ENCODE measurements around the gene CLDND2. TPM values are rescaled to one million over a fixed set of nuclear protein-coding genes. Genes with fewer than 3 reads are reported as not detected.

CLDND2 gene
- total and polyA plus RNA-seq, 10 donors, result 0.36 to 4.9 (median 2.5) TPM; not detected in 2

DNA sequence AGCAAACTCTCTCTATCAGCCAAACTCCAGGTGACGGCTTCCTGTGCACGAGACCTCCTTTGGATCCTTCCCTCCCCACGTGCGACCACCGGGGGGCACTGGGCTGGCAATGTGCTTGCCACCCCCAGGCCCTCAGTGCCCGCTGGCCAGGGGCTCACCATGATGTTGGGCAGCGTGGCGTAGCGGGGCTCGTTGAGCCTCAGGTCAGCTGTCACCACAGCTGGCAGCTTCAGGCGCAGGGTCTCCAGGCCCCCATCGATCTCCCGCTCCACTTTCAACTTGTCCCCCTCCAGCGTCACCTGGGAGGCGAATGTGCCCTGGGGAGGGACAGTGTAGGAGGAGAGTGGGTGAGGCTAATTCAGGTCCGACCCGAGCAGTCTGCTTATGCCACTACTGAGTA, 22.1 kb downstream of the CLDND2 start:
- peaks cover 0 to 75% (median 38%) of the 10 kb centered on the region in 6 donors for H3K36me3 ChIP-seq
- DNase-seq, result no peak
- no peaks in the 10 kb centered on the region for H3K9me3 ChIP-seq
- intact Hi-C loops (cut with DNase I; ENCODE audit: low total_unique reads), result loop anchor here (10.0 kb wide), 1 partner anchor 48 kb away; the partner anchor contains the start of gene C19orf84
- TF ChIP-seq, protein P1, sequence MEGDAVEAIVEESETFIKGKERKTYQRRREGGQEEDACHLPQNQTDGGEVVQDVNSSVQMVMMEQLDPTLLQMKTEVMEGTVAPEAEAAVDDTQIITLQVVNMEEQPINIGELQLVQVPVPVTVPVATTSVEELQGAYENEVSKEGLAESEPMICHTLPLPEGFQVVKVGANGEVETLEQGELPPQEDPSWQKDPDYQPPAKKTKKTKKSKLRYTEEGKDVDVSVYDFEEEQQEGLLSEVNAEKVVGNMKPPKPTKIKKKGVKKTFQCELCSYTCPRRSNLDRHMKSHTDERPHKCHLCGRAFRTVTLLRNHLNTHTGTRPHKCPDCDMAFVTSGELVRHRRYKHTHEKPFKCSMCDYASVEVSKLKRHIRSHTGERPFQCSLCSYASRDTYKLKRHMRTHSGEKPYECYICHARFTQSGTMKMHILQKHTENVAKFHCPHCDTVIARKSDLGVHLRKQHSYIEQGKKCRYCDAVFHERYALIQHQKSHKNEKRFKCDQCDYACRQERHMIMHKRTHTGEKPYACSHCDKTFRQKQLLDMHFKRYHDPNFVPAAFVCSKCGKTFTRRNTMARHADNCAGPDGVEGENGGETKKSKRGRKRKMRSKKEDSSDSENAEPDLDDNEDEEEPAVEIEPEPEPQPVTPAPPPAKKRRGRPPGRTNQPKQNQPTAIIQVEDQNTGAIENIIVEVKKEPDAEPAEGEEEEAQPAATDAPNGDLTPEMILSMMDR (IDR thresholded peaks at IDR 0.05 in 8 of 11, conservative IDR thresholded peaks at IDR 0.05 in 3 of 11), result no peak
- TF ChIP-seq POLR2AphosphoS5 (IDR thresholded peaks at IDR 0.05), result peak in 1 of 3 donors; percentile 37
- H3K4me3 ChIP-seq, result no peak overlapping the region
- WGBS, 5 donors, result 89 to 93% (median 93%) methylated on average over 14 to 17 of the region's 17 CpGs
- no peak overlapping the region for H3K27ac ChIP-seq
- H3K4me1 ChIP-seq, result peaks cover 0 to 34% (median 8%) of the 10 kb centered on the region in 6 donors
- H3K27me3 ChIP-seq (replicated peaks in 1 of 7), result no peaks in the 10 kb centered on the region

DNA sequence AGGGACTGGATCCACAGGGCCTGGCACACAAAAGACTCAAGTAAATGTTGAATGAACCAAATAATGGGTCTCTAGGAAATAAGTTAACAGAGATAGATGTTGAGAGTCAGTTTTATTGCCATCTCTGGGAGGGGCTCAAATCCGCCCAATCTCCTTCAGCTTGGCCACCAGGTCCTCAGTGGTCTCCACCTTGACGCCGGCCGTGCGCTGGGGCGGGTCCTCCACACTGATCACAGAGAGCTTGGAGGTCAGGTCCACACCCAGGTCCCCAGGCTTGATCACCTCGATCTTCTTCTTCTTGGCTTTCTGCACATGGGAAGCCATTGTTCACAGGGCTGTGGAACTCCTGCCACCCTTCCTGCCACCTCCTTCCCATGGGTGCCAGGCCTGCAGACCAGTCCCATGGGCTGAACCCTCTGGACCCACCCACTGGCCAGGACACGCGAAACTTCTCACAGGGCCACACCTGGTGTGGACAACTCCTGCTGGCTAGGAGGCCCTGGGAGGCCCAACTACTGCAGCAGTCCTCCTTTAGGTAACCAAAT, 23.7 kb downstream of the CLDND2 start:
- DNase-seq, result no peak
- Histone ChIP-seq H3K4me3 (no peak overlapping the region), H3K36me3 (peaks cover 0 to 59% (median 22%) of the 10 kb centered on the region in 6 donors), H3K9me3 (no peaks in the 10 kb centered on the region), H3K4me1 (peaks cover 0 to 43% (median 13%) of the 10 kb centered on the region in 6 donors), H3K27me3 (replicated peaks in 1 of 7) (peaks cover 0 to 10% (median 0%) of the 10 kb centered on the region in 7 donors), H3K27ac (peak overlapping the region in 6 of 8 donors; percentile 32 to 73 (median 60))
- WGBS, 5 donors, result 93 to 98% (median 96%) methylated on average over 9 of the region's 9 CpGs
- no peak for TF ChIP-seq POLR2A (IDR thresholded peaks at IDR 0.05)
- TF ChIP-seq POLR2AphosphoS5 (IDR thresholded peaks at IDR 0.05), result no peak
- TF ChIP-seq, protein P1 (IDR thresholded peaks at IDR 0.05 in 8 of 11, conservative IDR thresholded peaks at IDR 0.05 in 3 of 11), result no peak
- intact Hi-C loops (cut with DNase I; ENCODE audit: low total_unique reads), result loop anchor here (10.0 kb wide), 1 partner anchor 50 kb away; the partner anchor contains the start of gene C19orf84

DNA sequence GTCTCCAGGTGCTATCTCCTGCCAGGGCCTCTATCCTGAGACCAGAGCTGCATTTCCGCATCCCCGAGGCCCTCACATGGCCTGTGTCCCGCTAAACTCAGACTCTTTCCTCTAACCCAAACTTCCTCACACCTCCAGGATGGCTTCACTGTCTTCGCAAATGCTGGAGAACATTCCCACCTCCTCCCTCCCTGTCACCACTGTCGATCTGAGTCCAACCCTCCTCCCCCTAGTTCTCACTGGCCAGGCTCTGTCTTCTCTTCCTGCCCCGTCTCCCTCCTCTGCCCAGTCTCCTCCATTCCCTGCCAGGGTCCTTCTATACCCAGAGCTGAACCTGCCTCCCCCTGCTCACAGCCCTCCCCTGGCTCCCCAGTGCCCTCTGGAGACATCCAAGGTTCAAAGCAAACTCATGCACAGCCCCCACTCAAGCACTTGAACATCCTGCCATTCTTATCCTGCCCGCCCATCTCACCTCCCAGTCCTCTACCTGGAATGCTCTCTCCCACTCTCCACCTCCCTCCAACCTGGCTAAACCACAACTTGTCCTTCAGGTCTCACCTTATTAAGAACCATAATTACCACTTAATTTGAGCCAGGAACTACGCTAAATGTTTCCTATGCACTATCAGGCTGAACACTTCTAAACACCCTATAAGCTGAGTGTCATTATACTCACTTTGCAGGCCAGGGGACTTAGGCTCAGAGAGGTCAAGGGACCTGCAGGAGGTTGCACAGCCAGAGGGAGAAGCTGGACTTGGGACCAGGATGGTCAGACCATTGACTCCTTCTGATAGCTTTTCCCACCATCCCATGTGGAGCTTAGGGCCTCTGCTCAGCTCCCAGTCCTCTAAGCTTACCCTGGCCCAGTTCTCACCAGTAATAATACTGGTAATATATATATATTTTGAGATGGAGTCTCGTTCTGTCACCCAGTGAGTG, 25.9 kb downstream of the CLDND2 start:
- WGBS, 5 donors, result 52 to 62% (median 60%) methylated on average over 9 of the region's 9 CpGs
- Histone ChIP-seq H3K27ac (peak overlapping the region in 2 of 8 donors; percentile 7 to 33), H3K4me1 (peaks cover 9 to 63% (median 30%) of the 10 kb centered on the region in 6 donors), H3K27me3 (replicated peaks in 1 of 7) (peaks cover 0 to 12% (median 0%) of the 10 kb centered on the region in 7 donors), H3K36me3 (peaks cover 0 to 37% (median 18%) of the 10 kb centered on the region in 6 donors), H3K9me3 (no peaks in the 10 kb centered on the region), H3K4me3 (no peak overlapping the region)
- no peak for DNase-seq
- intact Hi-C loops (cut with DNase I; ENCODE audit: low total_unique reads), result loop anchor here (10.0 kb wide), 1 partner anchor 52 kb away; the partner anchor contains the start of gene C19orf84
- TF ChIP-seq POLR2A (IDR thresholded peaks at IDR 0.05) (no peak), POLR2AphosphoS5 (IDR thresholded peaks at IDR 0.05) (no peak)
- TF ChIP-seq, protein P1 (IDR thresholded peaks at IDR 0.05 in 8 of 11, conservative IDR thresholded peaks at IDR 0.05 in 3 of 11), result no peak

Measured in spleen (tissue), 11 donors.